GM19043 (cell line): ENCODE measurements around the gene COL4A1.

Experiments used
- ATAC-seq: cut with Tn5 transposase; IDR thresholded peaks from one replicate; pipeline ENCODE4 v1.9.1; 2021; ENCODE audit warnings: low read depth; ENCODE audit not compliant: unreplicated experiment

The COL4A1 gene

GRCh38 chr13:110280231-110280813, 26.6 kb downstream of the COL4A1 start:
- ATAC-seq, result no peak

GRCh38 chr13:110279684-110280083, 27.3 kb downstream of the COL4A1 start:
- no peak for ATAC-seq

DNA sequence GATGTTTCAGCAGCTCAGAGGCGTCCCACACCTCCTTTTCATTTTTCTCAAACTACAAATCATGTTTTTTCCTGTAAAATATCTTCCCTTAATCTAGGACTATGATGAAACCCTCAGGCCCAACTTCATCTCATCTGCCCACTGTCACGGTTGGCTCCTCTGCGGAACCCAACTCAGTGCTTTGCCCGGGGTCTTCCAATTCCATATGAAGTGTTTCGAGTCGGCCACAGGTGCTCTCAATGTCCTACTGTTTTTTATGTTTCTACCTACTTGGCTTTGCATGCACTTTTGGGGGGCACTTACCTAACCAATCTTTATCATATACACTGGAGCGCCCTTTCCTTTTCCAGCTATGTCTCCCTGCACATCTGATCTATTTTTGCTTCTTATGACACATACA, 28.1 kb downstream of the COL4A1 start:
- ATAC-seq, result no peak

GRCh38 chr13:110277357-110277975, 29.5 kb downstream of the COL4A1 start:
- ATAC-seq, result no peak

- no peak for ATAC-seq
These were observed 30.4 kb downstream of the COL4A1 start for GRCh38 chr13:110276553-110276950.

DNA sequence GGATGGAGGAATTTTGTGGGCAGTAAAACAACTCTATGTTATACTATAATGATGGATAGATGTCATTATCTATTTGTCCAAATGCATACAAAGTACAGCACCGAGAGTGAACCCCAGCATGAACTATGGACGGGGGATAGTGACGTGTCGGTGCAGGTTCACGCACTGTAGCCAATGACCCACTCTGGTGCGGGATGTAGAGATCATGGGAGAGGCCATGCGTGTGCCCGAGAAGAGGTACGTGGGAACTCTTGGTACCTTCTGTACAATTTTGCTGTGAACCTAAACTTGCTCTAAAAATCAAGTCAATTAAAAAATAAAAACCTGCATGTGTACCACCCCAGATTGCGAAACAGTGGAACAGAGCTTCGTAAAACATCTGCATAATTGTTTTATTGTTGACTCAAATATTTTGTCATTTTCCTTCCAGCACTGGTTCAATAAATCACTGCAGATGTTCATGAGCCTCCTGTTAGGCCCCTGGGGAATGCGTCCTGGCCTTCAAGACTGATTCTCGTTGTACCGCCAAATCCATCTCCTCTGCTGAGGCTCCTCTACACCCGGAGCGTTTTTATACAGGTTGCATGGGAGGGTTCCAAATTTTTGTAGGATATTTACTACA, 30.9 kb downstream of the COL4A1 start:
- no peak for ATAC-seq

DNA sequence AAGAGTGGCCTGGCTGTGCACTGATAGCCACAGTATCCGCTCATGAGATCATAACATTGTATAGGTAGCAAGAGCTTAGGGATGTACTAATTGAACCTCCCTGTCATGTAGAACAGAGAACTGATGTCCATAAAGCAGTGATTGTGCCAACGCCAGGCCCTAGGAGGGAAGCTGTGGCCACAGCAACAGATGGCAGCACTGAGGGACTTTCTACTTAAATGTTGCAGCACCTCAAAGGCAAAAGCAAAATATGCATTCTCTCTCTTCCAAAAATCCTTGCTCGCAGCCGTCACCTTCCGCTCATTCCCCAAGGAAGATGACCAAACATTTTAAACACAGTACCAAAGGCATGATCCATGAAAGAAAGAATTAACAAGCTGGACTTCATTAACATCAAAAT, 32.3 kb downstream of the COL4A1 start:
- no peak for ATAC-seq

- ATAC-seq, result no peak
These were observed 33.7 kb downstream of the COL4A1 start for GRCh38 chr13:110273254-110273653.

GRCh38 chr13:110272651-110273050, 34.3 kb downstream of the COL4A1 start:
- ATAC-seq, result no peak

DNA sequence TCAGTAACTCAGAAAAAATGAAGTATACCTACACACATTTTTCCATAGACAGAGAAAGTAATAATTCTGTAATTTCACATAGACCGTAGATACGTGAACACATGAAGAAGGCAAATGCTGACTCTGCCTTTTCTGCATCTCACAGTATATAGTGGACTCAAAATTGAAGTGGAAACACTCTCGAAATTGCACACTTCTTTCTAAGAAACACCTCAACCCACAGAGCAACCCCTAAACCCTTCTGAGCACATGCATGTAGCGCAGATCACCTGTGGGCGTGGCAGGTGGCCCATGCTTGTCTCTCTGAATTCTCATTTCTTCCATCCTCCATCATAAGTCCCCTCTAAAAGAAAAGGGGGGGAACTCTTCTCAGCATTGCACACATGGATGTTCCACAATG, 34.7 kb downstream of the COL4A1 start:
- ATAC-seq, result no peak

GRCh38 chr13:110271313-110271712, 35.6 kb downstream of the COL4A1 start:
- no peak for ATAC-seq

DNA sequence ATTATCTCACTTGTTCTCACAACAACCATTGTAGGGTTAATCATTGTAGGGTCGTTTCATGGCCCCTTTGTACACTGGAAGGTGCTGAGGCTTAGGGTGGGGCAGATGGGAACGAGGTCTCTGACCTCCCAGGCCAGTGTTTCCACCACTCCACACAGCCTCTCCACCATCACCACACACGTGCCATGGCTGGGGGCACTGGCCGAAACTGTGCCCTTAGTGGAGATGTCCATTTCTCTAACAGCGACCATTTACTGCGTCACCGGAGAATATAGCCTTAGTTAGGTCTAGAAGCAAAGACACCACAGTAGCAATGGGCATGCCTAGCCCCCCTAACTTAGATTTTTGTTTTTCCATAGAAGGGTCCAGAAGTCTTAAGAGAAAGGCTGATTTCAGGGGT, 36.5 kb downstream of the COL4A1 start:
- no peak for ATAC-seq

DNA sequence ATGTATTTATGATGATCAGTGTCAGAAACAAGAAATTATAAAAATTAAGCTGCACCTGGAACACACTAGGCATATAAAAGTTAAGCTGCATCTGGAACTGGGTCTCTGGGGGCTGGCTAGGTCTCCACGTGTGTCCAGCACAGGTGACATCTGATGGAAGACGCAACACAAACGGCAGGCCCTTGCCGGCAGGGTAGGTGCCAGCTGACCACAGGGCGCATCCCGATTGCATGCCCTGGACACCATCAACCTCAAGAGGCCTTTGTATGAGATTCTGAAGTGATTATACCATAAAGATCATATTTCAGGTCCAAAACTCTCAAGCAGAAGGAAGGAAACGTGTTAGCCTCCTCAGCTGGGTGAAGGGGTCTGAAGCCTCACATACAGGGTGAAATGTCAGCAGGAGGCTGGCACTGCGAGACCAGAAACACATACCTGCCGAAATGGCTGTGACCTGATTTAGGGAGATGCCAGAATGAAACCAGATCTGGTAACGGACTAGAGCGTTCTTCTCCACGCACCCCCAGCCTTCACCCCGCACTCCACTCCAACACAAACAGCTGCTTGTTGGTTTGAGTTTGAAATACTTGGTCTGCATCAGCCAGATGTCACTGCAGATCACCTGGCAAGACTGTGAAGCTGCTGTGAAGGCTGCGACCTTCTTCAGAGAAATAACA, 37.3 kb downstream of the COL4A1 start:
- ATAC-seq, result no peak

- no peak for ATAC-seq
These were observed 38.3 kb downstream of the COL4A1 start for GRCh38 chr13:110268576-110269185.

- ATAC-seq, result no peak
These were observed 38.9 kb downstream of the COL4A1 start for GRCh38 chr13:110268061-110268460.

GRCh38 chr13:110266983-110267382, 40.0 kb downstream of the COL4A1 start:
- no peak for ATAC-seq

DNA sequence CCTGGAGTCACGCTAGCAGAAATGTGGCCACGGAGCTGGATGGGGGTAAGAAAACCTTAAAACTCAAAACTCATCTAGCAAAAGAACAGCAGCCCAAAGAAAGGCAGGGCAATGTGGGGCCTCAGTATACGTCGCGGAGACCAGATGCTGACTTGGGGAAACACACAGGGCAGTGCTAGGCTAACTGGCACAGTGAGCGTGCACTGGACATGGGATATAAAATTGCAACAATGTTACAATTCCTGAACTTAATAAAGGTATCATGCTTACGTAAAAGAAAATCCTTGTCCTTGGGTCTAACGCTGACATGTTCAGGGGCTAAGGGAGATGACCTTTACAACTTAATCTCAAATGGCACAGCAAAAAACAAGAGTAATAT, 40.5 kb downstream of the COL4A1 start:
- no peak for ATAC-seq

DNA sequence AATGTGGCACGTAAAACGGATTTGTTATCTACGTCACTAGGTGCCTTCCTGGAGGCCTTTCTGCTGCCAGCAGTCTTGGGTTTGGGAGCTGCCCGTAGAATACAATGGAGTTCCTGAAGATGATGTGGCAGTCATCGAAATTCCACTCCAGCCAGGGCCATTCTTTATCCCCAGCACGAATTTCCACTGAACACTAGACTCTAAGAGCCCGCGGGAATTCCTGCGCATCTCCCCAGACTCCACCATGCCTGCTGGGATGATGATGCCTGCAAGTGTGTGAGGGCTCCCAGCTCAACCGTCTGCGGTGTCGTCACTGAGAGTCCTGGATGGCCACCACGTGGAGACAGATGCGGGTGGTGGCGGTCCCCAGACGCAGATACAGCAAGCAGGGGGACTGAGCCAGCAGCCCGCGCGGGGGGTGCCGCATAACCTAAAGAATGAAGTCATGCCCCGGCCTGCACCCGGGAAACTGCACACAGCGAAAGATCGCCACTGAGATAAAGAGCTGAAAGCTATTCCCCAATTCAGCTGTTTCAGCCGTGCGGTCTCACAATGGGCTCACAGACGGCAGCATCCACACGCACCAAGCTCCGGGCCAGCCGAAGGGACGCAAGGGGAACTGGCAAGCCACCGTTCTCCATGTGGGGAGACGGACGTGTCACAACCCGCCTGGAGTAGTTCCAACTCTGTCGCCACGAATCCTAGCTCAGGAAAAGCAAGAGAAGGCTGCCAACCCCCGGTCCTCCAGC, 41.1 kb downstream of the COL4A1 start:
- no peak for ATAC-seq

GRCh38 chr13:110265341-110265681, 41.6 kb downstream of the COL4A1 start:
- ATAC-seq, result no peak

GRCh38 chr13:110264685-110265275, 42.2 kb downstream of the COL4A1 start:
- no peak for ATAC-seq
